B cell (primary cell): ENCODE measurements around the gene CBX1. TPM values are rescaled to one million over a fixed set of nuclear protein-coding genes. Genes with fewer than 3 reads are reported as not detected.
A peak's percentile ranks its signal among the peaks of the same experiment; 100 is the strongest.

Experiments used
- ATAC-seq: fragments of 200-7000 bp; cut with Tn5 transposase; one replicate; pipeline ENCODE4 v1.10.0; 2021; ENCODE audit warnings: low read depth, mild to moderate bottlenecking, moderate number of reproducible peaks, moderate library complexity
- CTCF ChIA-PET: fragments of 350-600 bp; sonication (Branson Sonifier 250); formaldehyde crosslinking; loops from one replicate; lab custom pipeline; 2021; ENCODE audit warnings: antibody characterized with exemption, inconsistent platforms; lab: Charles Lee
- POLR2A ChIA-PET: fragments of 350-600 bp; sonication (Branson Sonifier 250); formaldehyde crosslinking; loops from one replicate; lab custom pipeline; 2021; ENCODE audit warnings: antibody characterized with exemption; lab: Charles Lee
- DNase-seq: peaks from one replicate; pipeline ENCODE4 v3.0.0; 2013
- H2AFZ ChIP-seq: 2 replicates; pipeline ENCODE4 v1.6.1; 2012; ENCODE audit warnings: mild to moderate bottlenecking, low read depth, low read length; ENCODE audit not compliant: insufficient read depth, poor library complexity, severe bottlenecking
- H3K27ac ChIP-seq, 2 donors: 1 replicate in 1 of 2; 2 replicates in 1 of 2; pipeline ENCODE4 v1.5.1; 2012 to 2013; ENCODE audit warnings: low read length in 2 of 2, mild to moderate bottlenecking in 2 of 2, moderate library complexity in 1 of 2
- H3K27me3 ChIP-seq, 4 experiments: fragments of 200-600 bp in 1 of 4; sonication (generic) in 1 of 4; replicated peaks in 1 of 4; 1 replicate in 2 of 4; 2 replicates in 2 of 4; pipeline versions ENCODE4 v1.6.1 to v1.7.0; 2013 to 2016; ENCODE audit warnings: low read length in 3 of 4, mild to moderate bottlenecking in 2 of 4, mixed read lengths in 1 of 4, moderate library complexity in 1 of 4; ENCODE audit not compliant: insufficient read depth in 4 of 4, control insufficient read depth in 3 of 4; ENCODE audit errors: control extremely low read depth in 1 of 4
- H3K36me3 ChIP-seq, 2 experiments: replicated peaks in 1 of 2; 1 replicate in 1 of 2; 2 replicates in 1 of 2; pipeline versions ENCODE4 v1.6.1 to v1.7.1; 2013; ENCODE audit warnings: low read length in 1 of 2; ENCODE audit not compliant: insufficient read depth in 2 of 2, control insufficient read depth in 1 of 2; ENCODE audit errors: control extremely low read depth in 1 of 2, extremely low read depth in 1 of 2
- H3K4me1 ChIP-seq, 2 donors: fragments of 200-600 bp in 1 of 2; sonication (generic) in 1 of 2; 1 replicate in 1 of 2; 2 replicates in 1 of 2; pipeline versions ENCODE4 v1.5.1 to v1.6.1; 2013 to 2017; ENCODE audit warnings: low read length in 2 of 2; ENCODE audit not compliant: control insufficient read depth in 2 of 2, insufficient read depth in 2 of 2
- H3K4me2 ChIP-seq: replicated peaks from 2 replicates; pipeline ENCODE3; 2012; ENCODE audit warnings: mild to moderate bottlenecking, low read depth, low read length; ENCODE audit not compliant: poor library complexity, severe bottlenecking
- H3K4me3 ChIP-seq, 5 experiments: fragments of 200-600 bp in 1 of 5; sonication (generic) in 1 of 5; 1 replicate in 3 of 5; 2 replicates in 2 of 5; pipeline versions ENCODE4 v1.5.1 to v1.7.0; 2011 to 2016; ENCODE audit warnings: low read length in 4 of 5, mild to moderate bottlenecking in 4 of 5, low read depth in 2 of 5, control low read depth in 1 of 5, moderate library complexity in 1 of 5; ENCODE audit not compliant: insufficient read depth in 1 of 5; ENCODE audit errors: control extremely low read depth in 1 of 5, extremely low read depth in 1 of 5
- H3K79me2 ChIP-seq: fragments of 200-600 bp; sonication (generic); one replicate; pipeline ENCODE4 v1.6.0; 2016; ENCODE audit warnings: low read length; ENCODE audit not compliant: control insufficient read depth, insufficient read depth
- H3K9ac ChIP-seq: fragments of 200-600 bp; sonication (generic); 2 replicates; pipeline ENCODE4 v1.6.1; 2017; ENCODE audit warnings: mild to moderate bottlenecking, low read length, moderate library complexity
- H3K9me3 ChIP-seq, 3 donors: one replicate each; pipeline versions ENCODE4 v1.6.1 to v1.7.1; 2013; ENCODE audit warnings: low read length in 2 of 3; ENCODE audit not compliant: control insufficient read depth in 2 of 3, insufficient read depth in 1 of 3; ENCODE audit errors: control extremely low read depth in 1 of 3
- H4K20me1 ChIP-seq: 2 replicates; pipeline ENCODE4 v1.6.0; 2012; ENCODE audit warnings: mild to moderate bottlenecking, low read length; ENCODE audit not compliant: insufficient read depth, control insufficient read depth, poor library complexity, severe bottlenecking
- H3K27ac Mint-ChIP-seq: one replicate; pipeline ENCODE4 v1.8.0; 2021; ENCODE audit warnings: mixed read lengths
- H3K27me3 Mint-ChIP-seq: one replicate; pipeline ENCODE4 v1.8.0; 2021; ENCODE audit warnings: mixed read lengths
- H3K4me1 Mint-ChIP-seq: one replicate; pipeline ENCODE4 v1.8.0; 2021; ENCODE audit warnings: mixed read lengths
- H3K4me3 Mint-ChIP-seq: one replicate; pipeline ENCODE4 v1.8.0; 2021; ENCODE audit warnings: mixed read lengths
- H3K9me3 Mint-ChIP-seq: one replicate; pipeline ENCODE4 v1.8.0; 2022; ENCODE audit warnings: mixed read lengths; ENCODE audit not compliant: insufficient read depth
- CTCF ChIP-seq: fragments of 200-600 bp; IDR thresholded peaks from one replicate; pipeline ENCODE4 v1.8.0; 2022; ENCODE audit warnings: antibody characterized with exemption, mild to moderate bottlenecking
- EZH2 ChIP-seq: IDR thresholded peaks from 2 replicates; pipeline ENCODE4 v1.6.1; 2012; ENCODE audit warnings: borderline replicate concordance, low read depth, mild to moderate bottlenecking, moderate library complexity, low read length; ENCODE audit not compliant: insufficient read depth, poor library complexity, severe bottlenecking
- WGBS: methylation state at CpG from one replicate; pipeline ENCODE4 v1.1.5; 2013; ENCODE audit warnings: missing lambda C conversion rate; ENCODE audit not compliant: insufficient coverage; 5-methylcytosine and 5-hydroxymethylcytosine counted together
- intact Hi-C: fragments of 100-400 bp; cut with micrococcal nuclease; formaldehyde crosslinking; loops from one replicate; pipeline ENCODE4 v1.10.0; 2022
- polyA plus RNA-seq: library from polyadenylated mRNA; depleted of rRNA; stranded (reverse); fragments of >200 nt; gene quantifications from 2 replicates; pipeline ENCODE4 v1.2.3, GENCODE V29; 2012
- total RNA-seq, 2 donors: library from RNA; stranded (reverse); fragments of 120-200 nt in 1 of 2; gene quantifications; 1 replicate in 1 of 2; 2 replicates in 1 of 2; pipeline versions ENCODE4 v1.2.3 to v1.2.4, GENCODE V29; 2013 to 2022

Gene CBX1
- total and polyA plus RNA-seq, 2 donors (not counting 1 experiment from before 2014, with no cell fraction given): 9.4 to 33.1 TPM

- Histone ChIP-seq H3K4me1 (peaks cover 30 to 35% of the 10 kb centered on the region in 2 donors), H3K79me2 (peaks cover 57% of the 10 kb centered on the region), H3K9me3 (no peaks in the 10 kb centered on the region), H3K27ac (peak within 1 kb of the TSS; percentile 87 to 90), H4K20me1 (peaks cover 21% of the 10 kb centered on the region), H3K27me3 (no peaks in the 10 kb centered on the region), H3K4me3 (peak within 1 kb of the TSS; percentile 63 to 84 (median 78)), H3K36me3 (peaks cover 0 to 25% of the 10 kb centered on the region in 2 experiments), H3K9ac (peak within 1 kb of the TSS; percentile 77), H3K4me2 (peak within 1 kb of the TSS; percentile 80), H2AFZ (peak within 1 kb of the TSS; percentile 97)
- TF ChIP-seq CTCF (no peak), EZH2 (no peak)
- no peaks in the 10 kb centered on the region for H3K9me3 Mint-ChIP-seq
- WGBS: under 1% methylated on average over 47 of the region's 47 CpGs
- ChIA-PET POLR2A (interaction anchor here (0.5 to 2.6 kb wide), 6 partner anchors 11 to 152 kb away, joined by 3 to 16 read pairs (median 4); partner anchors contain the start of genes CDK5RAP3 and SP2), CTCF (interaction anchor here (0.6 to 5.3 kb wide), 15 partner anchors 9 to 101 kb away, joined by 3 to 50 read pairs (median 5); partner anchors contain the start of genes CBX1 and CDK5RAP3)
- peaks cover 52% of the 10 kb centered on the region for H3K4me1 Mint-ChIP-seq
- ATAC-seq: peak; percentile 94
- peak within 1 kb of the TSS; percentile 100 for H3K27ac Mint-ChIP-seq
- intact Hi-C loops: loop anchor here (1.0 kb wide), 8 partner anchors 11 to 153 kb away; partner anchors contain the start of genes CBX1, CDK5RAP3, COPZ2 and SNX11
- peak; percentile 98 for DNase-seq
- H3K4me3 Mint-ChIP-seq: peak within 1 kb of the TSS; percentile 97
- H3K27me3 Mint-ChIP-seq: no peaks in the 10 kb centered on the region
These were observed 53.4 kb downstream of the CBX1 start, which contains the start of gene NFE2L1 for GRCh38 chr17:48047741-48048383. NFE2L1 (plus strand) TSS chr17:48048359; CDS start chr17:48051119, 2,760 bp downstream.
